GM12865 (cell line): ENCODE data around the gene TOMM34.

Source experiments
- DNase-seq: peaks from one replicate; pipeline ENCODE4 v3.0.0; 2010; ENCODE audit warnings: low read depth
- H3K4me3 ChIP-seq: 2 replicates; pipeline ENCODE4 v1.5.1; 2011; ENCODE audit warnings: mild to moderate bottlenecking, low read depth, low read length, control low read depth
- CTCF ChIP-seq: IDR thresholded peaks from 2 replicates; pipeline ENCODE4 v1.5.1; 2011; ENCODE audit warnings: low read length, control low read depth, low read depth, inconsistent platforms; ENCODE audit not compliant: insufficient read depth; ENCODE audit errors: missing control alignments

The TOMM34 gene

GRCh38 chr20:44960103-44960852 lies at the start of gene TOMM34:
TOMM34 (minus strand) TSS chr20:44960397; CDS start chr20:44960333, 64 bp downstream.
- H3K4me3 ChIP-seq = peak within 1 kb of the TSS; percentile 75
- TF ChIP-seq CTCF = no peak
- DNase-seq = peak; percentile 95

DNA sequence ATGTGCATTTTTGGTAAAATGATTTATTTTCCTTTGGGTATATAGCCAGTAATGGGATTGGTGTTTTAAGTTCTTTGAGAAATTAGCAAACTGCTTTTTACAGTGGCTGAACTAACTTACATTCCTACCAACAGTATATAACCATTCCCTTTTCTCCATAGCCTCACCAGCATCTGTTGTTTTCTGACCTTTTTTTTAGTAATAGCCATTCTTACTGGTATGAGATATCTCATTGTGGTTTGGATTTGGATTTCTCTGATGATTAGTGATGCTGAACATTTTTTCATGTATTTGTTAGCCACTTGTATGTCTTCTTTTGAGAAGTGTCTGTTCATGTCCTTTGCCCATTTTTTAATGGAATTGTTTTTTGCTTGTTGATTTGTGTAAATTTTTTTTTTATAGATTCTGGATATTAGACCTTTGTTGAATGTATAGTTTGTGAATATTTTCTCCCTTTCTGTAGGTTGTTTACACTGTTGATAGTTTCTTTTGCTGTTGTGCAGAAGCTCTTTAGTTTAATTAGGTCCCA lies 48.4 kb upstream of the TOMM34 start:
- no peak for TF ChIP-seq CTCF

DNA sequence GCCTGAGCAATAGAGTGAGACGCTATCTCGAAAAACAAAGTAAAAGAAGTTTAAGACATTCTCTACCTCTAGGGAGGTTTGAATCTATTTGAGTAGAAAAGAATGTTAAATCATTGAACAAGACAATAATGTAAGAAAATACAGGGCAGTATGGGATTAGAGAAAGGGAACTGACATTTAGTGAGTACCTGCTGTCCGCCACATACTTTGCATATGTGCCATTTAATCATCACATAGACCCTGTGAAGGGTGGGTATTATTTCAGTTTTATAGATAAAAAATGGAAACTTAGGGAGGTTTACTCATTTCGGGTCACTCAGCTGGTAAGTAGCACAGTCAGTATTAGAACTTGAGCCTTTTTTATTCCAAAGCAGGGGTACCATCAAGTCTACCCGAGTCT lies 37.5 kb upstream of the TOMM34 start:
- DNase-seq = no peak
- no peak overlapping the region for H3K4me3 ChIP-seq
- no peak for TF ChIP-seq CTCF

More for the DNA sequence above, 48.4 kb upstream of the TOMM34 start:
- DNase-seq = no peak
- H3K4me3 ChIP-seq = no peak overlapping the region

- no peak for TF ChIP-seq CTCF
- H3K4me3 ChIP-seq = no peak overlapping the region
- DNase-seq = no peak
Observed at GRCh38 chr20:44997171-44997570, 37.0 kb upstream of the TOMM34 start.

DNA sequence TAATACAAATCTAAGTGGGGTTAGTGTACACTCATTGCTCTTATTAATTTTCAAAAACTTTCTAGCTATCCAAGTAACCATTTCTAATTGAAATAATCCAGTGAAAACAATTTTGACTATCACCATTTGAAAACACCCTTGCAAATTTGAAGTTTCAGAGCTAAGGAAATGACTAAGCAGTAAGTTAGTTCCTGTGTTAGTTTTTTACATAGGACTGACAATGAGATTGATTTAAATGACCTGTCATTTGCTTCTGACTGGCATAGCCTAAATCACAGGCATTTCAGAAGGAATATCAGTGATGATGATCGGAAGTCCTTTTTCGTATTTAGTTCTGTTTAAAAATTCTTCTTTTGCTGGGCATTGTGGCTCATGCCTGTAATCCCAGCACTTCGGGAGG lies 33.1 kb upstream of the TOMM34 start:
- H3K4me3 ChIP-seq = no peak overlapping the region
- TF ChIP-seq CTCF = no peak
- no peak for DNase-seq

DNA sequence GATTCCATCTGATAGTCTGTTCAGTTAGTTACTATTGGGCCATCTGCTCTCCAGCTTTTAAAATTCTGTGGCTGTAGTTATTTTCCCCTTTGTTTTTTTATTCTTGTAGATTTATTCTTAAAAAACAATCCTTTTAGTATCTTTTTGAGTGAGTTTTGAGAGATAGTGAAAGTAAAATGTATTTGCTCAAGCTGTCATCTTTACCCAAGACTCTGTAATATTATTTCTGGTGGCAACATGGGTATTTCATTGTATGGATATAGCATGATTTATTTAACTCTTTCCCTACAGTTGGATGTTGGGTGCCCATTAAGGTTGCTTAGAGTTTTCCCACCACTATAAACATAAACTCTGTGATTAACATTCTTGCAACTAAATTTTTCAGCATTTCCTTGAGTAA lies 30.8 kb upstream of the TOMM34 start:
- DNase-seq = no peak
- H3K4me3 ChIP-seq = peak overlapping the region; percentile 48
- TF ChIP-seq CTCF = no peak
